GM18907 (cell line): Measurements from ENCODE around the gene ALG10B.
A peak's percentile ranks its signal among the peaks of the same experiment; 100 is the strongest.
"Not testable (repeated sequence)": the region's sequence is repeated elsewhere in the genome, so short reads cannot be mapped to it uniquely, and the experiment has no call there.

Experiments used
- ATAC-seq: cut with Tn5 transposase; IDR thresholded peaks from one replicate; pipeline ENCODE4 v1.9.1; 2021; ENCODE audit warnings: mild to moderate bottlenecking, moderate library complexity; ENCODE audit not compliant: unreplicated experiment

Gene ALG10B

GRCh38 chr12:38316391-38317129, at the start of gene ALG10B:
TSS of gene ALG10B (plus strand) at chr12:38316774. CDS start at chr12:38316894, 120 bp downstream.
- ATAC-seq, result peak; percentile 100

- no peak for ATAC-seq
Observed at GRCh38 chr12:38268612-38269011, 48.0 kb upstream of the ALG10B start.

DNA sequence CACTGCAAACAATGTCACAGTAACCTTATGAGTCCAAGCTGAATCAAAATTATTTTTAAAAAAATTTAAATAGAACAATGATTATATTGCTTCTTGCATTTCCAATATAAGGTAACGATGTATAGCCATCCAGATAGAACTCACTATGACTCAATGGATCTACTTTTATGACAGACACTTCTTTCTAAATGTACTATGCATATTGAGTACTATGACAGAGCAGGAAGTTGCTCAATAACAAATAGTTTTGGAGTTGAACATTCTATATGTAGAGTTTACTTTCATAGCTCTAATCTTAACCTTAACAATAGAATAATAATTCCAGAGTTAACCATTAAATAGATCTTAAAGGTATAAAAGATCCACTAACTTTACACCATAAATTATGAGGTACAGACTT, 46.7 kb upstream of the ALG10B start:
- ATAC-seq, result no peak

DNA sequence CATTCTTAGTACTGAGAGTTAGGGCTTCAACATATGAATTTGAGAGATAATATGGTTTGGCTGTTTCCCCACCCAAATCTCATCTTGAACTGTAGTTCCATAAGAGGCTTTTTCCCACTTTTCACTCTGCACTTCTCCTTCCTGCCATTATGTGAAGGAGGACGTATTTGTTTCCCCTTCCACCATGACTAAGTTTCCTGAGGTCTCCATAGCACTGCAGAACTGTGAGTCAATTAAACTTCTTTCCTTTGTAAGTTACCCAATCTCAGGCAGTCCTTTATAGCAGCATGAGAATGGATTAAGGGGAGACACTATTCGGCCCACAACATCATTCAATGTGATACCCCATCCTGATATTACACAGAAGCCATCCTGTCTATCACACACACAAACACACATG, 36.8 kb upstream of the ALG10B start:
- ATAC-seq, result no peak

DNA sequence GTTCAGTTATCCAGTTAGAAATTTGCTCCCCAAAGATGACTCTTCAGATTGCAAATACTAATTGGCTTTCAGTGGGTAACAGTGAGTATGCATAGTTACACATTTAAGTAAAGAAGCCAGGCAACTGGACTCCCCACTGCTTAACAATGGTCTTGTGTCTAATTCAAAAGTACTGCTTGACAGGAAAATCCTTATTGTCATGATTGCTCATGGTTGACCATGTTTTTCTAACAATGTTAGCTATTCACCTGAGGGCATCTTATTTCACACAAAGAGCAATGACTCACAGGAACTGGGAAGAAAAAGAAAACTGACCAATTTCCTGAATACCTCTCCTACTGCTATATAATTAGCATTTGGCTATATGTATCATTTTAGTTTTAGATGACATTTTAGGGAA, 33.7 kb upstream of the ALG10B start:
- no peak for ATAC-seq

- ATAC-seq, result no peak
Observed at GRCh38 chr12:38289396-38289795, 27.2 kb upstream of the ALG10B start.

DNA sequence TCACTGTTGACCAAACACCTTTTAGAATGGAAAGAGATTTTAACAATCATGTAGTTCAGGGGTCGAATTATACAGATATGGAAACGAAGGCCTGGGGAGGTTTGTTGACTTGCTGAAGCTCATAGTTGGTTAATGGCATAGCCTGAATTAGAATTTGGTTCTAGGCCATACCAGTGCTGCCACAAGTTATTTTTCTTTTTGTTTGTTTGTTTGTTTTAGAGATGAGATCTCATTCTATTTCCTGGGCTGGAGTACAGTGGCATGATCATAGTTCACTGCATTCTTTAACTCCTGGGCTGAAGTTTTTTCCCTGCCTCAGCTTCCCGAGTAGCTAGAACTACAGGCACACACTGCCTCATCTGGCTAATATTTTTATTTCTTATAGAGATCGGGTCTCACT, 25.4 kb upstream of the ALG10B start:
- no peak for ATAC-seq

GRCh38 chr12:38302972-38303371, 13.6 kb upstream of the ALG10B start:
- ATAC-seq, result not testable (repeated sequence)

DNA sequence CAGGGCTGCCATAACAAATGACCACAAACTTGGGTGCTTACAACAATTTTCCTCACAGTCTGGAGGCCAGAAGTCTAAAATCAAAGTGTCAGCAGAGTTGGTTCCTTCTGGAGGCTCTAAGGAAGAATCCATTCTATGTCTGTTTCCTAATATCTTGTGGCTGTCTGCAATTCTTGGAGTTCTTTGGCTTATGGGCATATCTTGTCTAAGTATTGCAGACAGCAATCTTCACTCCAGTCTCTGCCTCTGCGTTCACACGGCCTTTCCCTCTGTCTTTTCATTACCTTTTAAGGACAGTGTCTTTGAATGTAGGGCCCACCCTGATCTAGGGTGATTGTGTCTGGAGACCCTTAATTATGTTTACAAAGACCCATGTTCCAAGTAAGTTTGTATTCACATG, 5.4 kb downstream of the ALG10B start:
- not testable (repeated sequence) for ATAC-seq

- no peak for ATAC-seq
Observed at GRCh38 chr12:38324912-38325311, 8.3 kb downstream of the ALG10B start.

DNA sequence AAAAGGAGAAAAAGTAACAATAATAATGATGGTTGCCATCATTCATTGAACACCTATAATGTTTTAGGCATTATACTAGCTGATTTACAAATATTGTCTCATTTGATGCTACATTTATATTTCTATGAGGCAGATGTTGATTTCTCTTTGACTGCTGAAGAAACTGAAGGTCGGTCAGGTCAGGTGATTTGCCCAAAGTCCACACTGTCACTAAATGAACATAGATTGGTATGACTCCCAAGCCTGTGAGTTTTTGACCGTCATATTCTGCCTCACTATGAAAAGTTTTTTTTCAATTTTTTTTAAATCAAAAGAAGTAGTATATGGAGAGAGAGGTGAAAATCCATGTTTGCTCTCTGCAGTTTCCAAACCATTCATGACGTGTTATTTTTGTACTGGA, 10.8 kb downstream of the ALG10B start:
- ATAC-seq, result no peak

DNA sequence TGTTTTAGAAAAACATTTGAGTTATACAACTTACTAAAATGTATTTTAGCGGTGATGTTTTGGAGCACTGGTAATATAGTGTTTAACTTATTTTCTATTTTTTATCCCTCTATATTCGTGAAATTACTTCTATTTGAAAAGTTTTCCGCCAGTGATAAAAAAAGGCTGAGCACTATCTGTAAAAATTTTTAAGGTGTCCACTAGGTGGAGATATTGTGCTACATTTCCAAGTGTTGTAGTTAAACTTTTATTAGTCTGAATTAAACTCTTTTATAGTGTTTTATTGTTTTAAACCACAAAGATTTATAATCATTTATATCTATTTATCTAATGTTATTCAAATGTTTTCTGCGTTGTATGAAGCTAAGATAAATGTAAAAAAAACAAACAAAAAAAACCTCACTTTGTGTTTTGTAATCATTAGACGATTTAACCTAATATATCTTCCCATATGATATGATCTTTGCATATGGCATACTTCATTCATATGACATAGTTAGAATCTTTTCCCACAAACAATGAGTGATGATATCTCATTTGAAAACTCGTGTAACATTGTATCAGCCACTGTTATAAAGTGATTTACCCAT, 11.8 kb downstream of the ALG10B start:
- ATAC-seq, result peak; percentile 68

DNA sequence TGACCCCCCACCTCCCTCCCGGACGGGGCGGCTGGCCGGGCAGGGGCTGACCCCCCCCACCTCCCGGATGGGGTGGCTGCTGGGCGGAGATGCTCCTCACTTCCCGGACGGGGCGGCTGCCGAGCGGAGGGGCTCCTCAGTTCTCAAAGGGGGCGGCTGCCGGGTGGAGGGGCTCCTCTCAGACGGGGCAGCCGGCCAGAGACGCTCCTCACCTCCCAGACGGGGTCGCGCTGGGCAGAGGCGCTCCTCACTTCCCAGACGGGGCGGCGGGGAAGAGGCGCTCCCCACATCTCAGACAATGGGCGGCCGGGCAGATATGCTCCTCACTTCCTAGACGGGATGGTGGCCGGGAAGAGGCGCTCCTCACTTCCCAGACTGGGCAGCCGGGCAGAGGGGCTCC, 13.8 kb downstream of the ALG10B start:
- ATAC-seq, result not testable (repeated sequence)

DNA sequence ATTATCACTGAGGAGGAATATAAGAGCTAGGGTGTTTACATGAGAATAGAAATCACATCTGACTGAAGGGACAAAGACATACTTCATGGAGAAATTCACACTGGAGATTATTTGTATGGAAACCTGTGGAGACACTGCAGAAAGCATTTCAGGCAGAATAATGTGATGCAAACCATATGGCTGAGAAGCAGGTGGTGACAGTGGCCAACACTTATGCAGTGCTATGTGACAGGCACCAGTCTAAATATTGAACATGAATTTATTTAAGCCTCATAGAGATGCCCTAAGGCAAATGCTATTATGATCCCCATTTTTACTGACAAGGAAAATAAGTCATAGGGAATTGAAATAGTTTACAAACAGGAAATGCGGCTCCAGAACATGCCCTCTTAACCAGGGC, 16.2 kb downstream of the ALG10B start:
- no peak for ATAC-seq

DNA sequence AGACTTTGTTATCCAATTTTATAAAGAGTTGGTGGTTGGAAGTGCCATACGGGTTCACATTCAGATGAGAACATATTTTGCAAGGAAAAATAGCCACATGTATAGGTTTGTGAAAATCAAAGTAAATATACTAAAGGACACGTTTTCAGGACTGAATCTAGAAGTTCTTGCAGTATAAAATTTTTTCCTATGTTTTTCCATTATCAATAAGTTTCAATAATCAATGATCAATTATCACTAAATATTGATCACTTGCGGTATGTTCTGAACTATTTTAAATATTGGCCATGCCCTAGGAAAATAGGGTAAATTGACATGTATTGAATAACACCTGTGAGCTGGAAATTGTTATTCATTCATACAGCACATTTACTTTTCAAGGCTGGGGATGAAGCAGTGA, 25.9 kb downstream of the ALG10B start:
- no peak for ATAC-seq

- not testable (repeated sequence) for ATAC-seq
Observed at GRCh38 chr12:38343256-38343655, 26.7 kb downstream of the ALG10B start.

DNA sequence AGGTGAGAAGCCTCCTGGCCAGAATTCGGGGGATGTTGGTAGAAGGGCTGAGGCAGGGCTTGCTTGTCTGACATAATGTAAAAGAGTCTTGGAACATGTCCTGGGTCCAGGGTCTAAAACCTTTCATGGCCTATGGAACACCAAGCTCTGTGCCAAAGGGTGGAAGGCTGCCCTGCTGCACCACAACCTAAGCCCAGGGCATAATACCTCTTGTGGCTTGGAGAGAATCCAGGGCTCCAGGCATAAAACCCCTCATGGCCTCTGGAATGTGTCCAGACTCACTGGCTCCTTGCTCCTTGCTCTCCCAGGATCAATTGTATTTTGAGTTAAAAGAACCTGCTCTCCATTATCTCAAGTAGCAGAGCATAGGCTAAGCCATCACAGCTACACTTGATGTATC, 27.3 kb downstream of the ALG10B start:
- ATAC-seq, result not testable (repeated sequence)

GRCh38 chr12:38350342-38351174, 34.0 kb downstream of the ALG10B start:
- peak; percentile 100 for ATAC-seq

- ATAC-seq, result not testable (repeated sequence)
Observed at GRCh38 chr12:38351175-38351508, 34.6 kb downstream of the ALG10B start.

- ATAC-seq, result no peak
Observed at GRCh38 chr12:38367506-38367905, 50.9 kb downstream of the ALG10B start.

GRCh38 chr12:38370311-38370710, 53.7 kb downstream of the ALG10B start:
- no peak for ATAC-seq

GRCh38 chr12:38373784-38374183, 57.2 kb downstream of the ALG10B start:
- ATAC-seq, result no peak
